IPS-15b (cell line): ENCODE measurements around the gene FBXW11.

Experiments used
- H3K27me3 ChIP-seq: one replicate; pipeline ENCODE4 v1.6.1; 2013; ENCODE audit warnings: low read length; ENCODE audit not compliant: control insufficient read depth, insufficient read depth
- H3K36me3 ChIP-seq: one replicate; pipeline ENCODE4 v1.6.1; 2013; ENCODE audit warnings: low read length; ENCODE audit not compliant: control insufficient read depth, insufficient read depth
- H3K4me1 ChIP-seq: one replicate; pipeline ENCODE4 v1.6.1; 2013; ENCODE audit warnings: mild to moderate bottlenecking, low read length; ENCODE audit not compliant: control insufficient read depth, insufficient read depth
- H3K4me3 ChIP-seq: one replicate; pipeline ENCODE4 v1.5.1; 2013; ENCODE audit warnings: low read depth, low read length
- H3K9ac ChIP-seq: one replicate; pipeline ENCODE4 v1.6.1; 2013; ENCODE audit warnings: low read depth, mild to moderate bottlenecking, low read length
- H3K9me3 ChIP-seq: one replicate; pipeline ENCODE4 v1.6.1; 2013; ENCODE audit warnings: mild to moderate bottlenecking, low read length; ENCODE audit not compliant: control insufficient read depth, insufficient read depth

Gene FBXW11

DNA sequence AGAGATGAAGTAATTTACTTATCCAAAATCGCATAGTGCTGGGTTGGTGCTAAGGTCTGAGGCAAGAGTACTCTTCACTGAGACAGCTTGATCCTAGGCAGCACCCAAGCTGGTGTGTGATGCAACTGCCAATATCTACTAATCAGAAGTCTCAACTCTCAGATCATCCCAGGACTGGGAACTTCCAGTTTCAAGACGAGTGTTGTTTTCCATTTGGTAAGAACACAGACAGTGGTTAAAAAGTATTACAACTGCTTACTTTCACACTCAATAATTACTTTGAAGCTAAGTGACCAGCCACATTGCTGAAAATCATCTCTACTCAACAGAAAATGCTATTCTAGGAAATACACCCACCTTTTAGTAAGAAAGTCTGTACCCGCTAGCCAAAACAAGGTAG, 45.3 kb downstream of the FBXW11 start:
- Histone ChIP-seq H3K9me3 (no peaks in the 10 kb centered on the region), H3K4me1 (peaks cover 30% of the 10 kb centered on the region), H3K9ac (no peak overlapping the region), H3K36me3 (no peaks in the 10 kb centered on the region), H3K27me3 (no peaks in the 10 kb centered on the region), H3K4me3 (no peak overlapping the region)

DNA sequence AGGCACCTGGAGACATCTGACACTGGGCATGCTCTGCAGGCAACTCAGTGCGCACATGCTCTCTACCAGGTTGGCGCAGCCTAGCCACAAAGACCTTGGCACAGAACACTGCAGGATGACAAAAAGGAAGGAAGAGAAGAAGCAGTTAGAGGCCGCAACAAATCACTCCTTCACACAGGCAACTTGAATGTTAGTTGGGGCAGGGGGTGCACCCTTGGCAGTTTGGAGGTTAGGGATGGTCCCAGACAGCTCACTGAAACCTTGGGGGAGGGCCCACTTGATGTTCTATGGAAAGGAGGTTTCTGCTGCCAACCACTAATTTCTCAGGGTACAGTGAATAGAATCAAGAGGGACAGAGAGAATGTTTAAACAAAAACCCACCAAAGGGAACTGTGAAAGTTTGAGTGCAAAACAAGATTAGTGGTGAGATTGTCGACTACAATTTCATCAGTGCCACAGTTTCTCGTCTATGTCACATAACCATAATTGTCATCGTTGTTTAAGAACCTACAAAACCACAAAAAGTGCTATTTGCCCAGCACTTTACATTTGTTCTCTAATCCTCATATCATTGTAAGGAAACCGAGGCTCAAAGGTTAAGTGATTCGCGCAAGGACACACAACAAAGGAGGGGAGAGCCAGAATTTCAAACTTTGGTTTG, 48.7 kb downstream of the FBXW11 start:
- Histone ChIP-seq H3K4me3 (no peak overlapping the region), H3K36me3 (no peaks in the 10 kb centered on the region), H3K27me3 (no peaks in the 10 kb centered on the region), H3K9ac (peak overlapping the region; percentile 37), H3K9me3 (no peaks in the 10 kb centered on the region), H3K4me1 (peaks cover 49% of the 10 kb centered on the region)

DNA sequence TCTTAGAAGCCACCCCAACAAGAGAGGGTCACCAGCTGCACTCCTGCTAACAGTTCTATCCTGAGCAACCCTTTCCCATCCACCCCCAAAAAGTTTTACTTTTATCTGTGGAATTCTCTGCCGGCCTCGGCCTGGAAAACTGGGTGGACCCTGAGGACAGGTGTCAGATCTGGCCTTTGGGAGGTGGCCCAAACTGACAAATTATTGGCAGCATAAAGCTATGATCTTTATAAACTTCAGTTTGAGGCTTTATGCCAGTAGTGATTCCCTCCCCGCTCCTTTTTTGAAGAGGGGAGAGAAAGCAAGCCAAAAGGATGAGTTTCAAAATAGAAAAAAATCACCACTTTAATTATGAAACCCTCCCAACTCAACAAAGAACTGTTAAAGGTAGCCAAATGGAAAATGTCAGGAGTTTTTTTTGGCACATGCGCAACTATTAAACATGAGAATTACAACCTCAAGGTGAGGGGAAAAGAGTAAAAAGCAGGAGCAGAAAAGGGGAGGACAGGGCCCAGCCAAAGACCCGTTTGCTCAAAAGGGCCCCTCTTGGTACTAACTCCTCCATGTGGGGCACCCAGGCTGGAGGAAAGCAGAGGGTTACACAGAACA, 49.4 kb downstream of the FBXW11 start:
- Histone ChIP-seq H3K4me1 (peaks cover 46% of the 10 kb centered on the region), H3K9me3 (no peaks in the 10 kb centered on the region), H3K4me3 (no peak overlapping the region), H3K27me3 (no peaks in the 10 kb centered on the region), H3K36me3 (no peaks in the 10 kb centered on the region), H3K9ac (peak overlapping the region; percentile 26)

DNA sequence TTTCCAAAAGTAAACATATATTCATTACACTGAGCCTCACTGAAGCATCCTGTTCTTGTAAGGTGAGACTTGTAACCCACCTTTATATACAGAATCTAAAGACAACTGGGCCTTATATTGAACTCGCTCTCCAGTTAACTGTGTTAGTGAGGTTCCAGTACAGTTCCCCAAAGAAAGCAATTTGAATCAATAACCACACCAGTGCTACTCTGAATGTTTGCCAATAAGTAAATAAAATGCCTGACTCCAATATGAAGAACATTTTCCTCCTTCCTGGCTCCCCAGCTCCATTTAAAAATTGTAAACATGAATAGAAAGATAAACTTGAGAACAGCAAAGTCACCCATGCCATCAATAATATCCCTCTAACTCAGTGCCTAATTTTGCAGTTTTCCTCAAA, 50.1 kb downstream of the FBXW11 start:
- Histone ChIP-seq H3K27me3 (no peaks in the 10 kb centered on the region), H3K9me3 (no peaks in the 10 kb centered on the region), H3K4me3 (no peak overlapping the region), H3K36me3 (no peaks in the 10 kb centered on the region), H3K4me1 (peaks cover 46% of the 10 kb centered on the region), H3K9ac (no peak overlapping the region)

DNA sequence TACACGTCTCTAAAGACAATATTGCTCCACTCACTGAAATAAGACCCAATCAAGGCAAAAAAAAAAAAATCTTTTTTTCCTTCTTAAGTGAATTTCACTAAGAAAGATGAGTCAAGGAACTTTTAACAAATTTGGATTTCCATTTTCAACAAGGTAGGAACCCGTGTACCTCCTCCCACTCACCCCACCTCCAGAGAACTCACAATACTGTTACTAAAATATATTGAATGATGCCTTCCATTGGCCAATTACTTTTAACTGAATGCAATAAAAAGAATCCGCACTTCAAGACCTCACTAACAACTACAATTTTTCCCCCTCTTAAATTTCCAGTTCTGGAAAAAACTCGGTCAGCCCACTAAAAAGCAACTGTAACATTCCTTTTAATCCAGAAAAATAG, 50.7 kb downstream of the FBXW11 start:
- Histone ChIP-seq H3K9ac (no peak overlapping the region), H3K9me3 (no peaks in the 10 kb centered on the region), H3K36me3 (no peaks in the 10 kb centered on the region), H3K27me3 (no peaks in the 10 kb centered on the region), H3K4me1 (peaks cover 46% of the 10 kb centered on the region), H3K4me3 (no peak overlapping the region)

DNA sequence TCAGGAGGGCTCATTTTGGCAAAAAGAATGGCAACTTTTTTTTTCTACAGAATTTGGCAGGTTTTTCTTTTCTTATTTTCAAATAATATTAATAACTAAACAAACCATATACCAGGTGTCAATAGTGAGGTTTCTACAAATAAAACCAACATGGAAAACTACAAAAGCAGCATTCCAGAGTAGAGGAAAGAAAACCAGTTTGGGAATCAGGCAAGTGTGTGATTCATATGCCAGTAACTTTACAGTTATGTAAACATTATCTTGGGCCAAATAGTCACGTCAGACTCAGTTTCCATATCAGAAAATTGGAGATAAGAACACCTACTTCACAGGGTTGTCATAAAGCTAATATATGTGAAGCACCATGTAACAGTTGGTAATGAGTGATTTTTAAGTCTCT, 51.7 kb downstream of the FBXW11 start:
- Histone ChIP-seq H3K27me3 (no peaks in the 10 kb centered on the region), H3K9me3 (no peaks in the 10 kb centered on the region), H3K4me3 (no peak overlapping the region), H3K4me1 (peaks cover 46% of the 10 kb centered on the region), H3K9ac (no peak overlapping the region), H3K36me3 (no peaks in the 10 kb centered on the region)

DNA sequence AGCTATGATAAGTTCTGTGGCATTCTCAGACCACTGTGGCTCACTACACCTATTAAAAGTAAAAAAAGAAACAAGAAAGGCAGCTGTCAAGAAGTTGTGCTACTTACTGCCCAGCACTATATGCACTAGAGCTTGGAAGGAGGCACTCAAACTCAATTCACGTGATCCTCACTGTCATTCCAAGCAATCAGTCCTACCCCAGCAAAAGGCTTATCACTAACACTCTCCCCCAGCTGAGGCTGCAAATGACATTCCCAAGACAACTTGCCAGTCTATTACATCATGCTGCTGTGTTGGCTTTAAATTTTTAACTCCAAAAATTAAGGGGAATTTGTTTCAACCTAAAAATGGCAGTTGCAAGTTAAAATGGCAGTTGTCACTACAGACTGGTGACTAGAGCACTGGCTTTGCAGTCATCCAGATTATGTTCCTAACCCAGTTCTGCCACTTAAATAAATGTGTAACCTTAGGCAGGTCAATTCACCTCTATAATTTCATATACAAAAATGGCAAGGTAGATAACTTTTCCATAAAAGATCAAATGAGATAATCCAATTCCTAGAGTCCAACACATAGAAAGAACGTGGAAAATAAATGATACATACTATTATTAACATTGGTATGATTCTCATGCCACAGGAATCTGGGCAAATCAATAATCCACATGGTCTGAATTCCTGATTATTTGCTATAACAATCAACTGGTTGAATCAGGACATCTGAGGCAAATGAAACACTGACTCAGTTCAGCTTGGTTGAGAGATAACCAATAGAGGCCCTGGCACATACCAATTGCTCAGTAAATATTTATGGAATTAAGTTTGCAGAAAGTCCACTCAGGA, 52.4 kb downstream of the FBXW11 start:
- H3K27me3 ChIP-seq: no peaks in the 10 kb centered on the region
- H3K9me3 ChIP-seq: no peaks in the 10 kb centered on the region
- no peak overlapping the region for H3K9ac ChIP-seq
- peaks cover 46% of the 10 kb centered on the region for H3K4me1 ChIP-seq
- no peaks in the 10 kb centered on the region for H3K36me3 ChIP-seq
- no peak overlapping the region for H3K4me3 ChIP-seq

DNA sequence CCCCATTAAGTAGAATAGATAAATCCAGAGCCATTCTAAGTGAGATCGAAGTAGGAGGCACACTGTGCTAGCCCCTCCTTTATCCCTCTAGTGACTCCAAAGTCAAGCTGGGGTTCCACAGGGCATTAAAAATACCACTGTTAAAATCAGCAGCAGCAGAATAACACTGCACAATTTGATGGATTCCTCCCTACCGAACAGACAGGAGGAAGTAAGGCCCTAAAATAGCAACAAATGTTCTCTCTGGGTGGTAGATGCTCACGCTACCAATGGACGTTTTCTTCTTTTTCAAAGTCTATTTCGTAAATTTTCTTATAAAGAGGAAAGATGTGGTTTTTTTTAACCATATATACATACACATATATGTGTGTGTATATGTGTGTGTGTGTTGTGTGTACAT, 54.4 kb downstream of the FBXW11 start:
- H3K36me3 ChIP-seq: no peaks in the 10 kb centered on the region
- peaks cover 32% of the 10 kb centered on the region for H3K4me1 ChIP-seq
- H3K9me3 ChIP-seq: no peaks in the 10 kb centered on the region
- no peaks in the 10 kb centered on the region for H3K27me3 ChIP-seq
- no peak overlapping the region for H3K4me3 ChIP-seq
- no peak overlapping the region for H3K9ac ChIP-seq

DNA sequence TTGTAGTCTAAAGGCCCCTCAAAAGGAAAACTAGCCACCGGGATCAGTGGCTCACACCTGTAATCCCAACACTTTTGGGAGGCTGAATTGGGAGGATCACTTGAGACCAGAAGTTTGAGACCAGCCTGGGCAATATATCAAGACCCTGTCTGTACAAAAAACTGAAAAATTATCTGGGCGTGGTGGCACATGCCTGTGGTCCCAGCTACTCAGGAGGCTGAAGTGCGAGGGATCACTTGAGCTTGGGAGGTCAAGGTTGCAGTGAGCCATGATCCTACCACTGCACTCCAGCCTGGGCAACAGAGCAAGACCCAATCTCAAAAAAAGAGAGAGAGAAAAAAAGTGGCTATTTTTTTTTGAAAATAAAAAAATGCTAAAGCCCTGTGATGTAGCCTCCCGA, 55.2 kb downstream of the FBXW11 start:
- no peaks in the 10 kb centered on the region for H3K27me3 ChIP-seq
- no peaks in the 10 kb centered on the region for H3K36me3 ChIP-seq
- no peak overlapping the region for H3K4me3 ChIP-seq
- peaks cover 25% of the 10 kb centered on the region for H3K4me1 ChIP-seq
- no peaks in the 10 kb centered on the region for H3K9me3 ChIP-seq
- no peak overlapping the region for H3K9ac ChIP-seq

DNA sequence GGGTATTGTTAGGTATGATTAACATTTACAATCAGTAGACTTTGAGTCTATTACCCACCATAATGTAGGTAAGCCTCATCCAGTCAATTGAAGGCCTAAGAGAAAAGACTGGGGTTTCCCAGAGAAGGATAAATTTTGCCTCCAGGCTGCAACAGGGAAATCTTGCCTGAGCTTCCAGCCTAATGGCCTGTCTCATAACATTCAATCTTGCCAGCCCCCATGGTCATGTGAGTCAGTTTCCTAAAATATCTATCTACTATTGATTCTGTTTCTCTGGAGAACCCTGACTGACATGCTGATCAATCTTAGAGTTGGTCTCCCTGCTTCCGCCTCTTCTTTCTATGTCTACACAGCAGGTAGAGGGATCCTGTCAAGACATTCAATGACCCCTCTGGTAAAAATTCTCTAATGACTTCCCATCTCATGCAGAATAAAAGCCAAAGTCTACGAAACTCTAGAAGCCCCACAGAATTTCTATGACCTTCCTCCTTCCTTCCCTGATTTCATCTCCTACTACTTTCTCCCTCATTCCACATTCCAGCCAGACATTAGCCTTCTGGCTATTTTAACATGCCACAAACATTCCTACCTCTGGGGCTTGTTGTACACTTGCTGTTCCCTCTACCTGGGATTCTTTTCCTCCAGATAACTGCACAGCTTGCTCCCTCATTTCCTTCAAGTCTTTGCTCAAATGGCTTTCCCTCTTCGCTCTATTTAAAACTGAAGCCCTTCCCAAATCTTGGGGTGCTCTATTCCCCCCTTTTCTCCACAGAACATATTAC, 60.2 kb downstream of the FBXW11 start:
- no peak overlapping the region for H3K4me3 ChIP-seq
- H3K36me3 ChIP-seq: no peaks in the 10 kb centered on the region
- no peaks in the 10 kb centered on the region for H3K9me3 ChIP-seq
- H3K27me3 ChIP-seq: no peaks in the 10 kb centered on the region
- no peaks in the 10 kb centered on the region for H3K4me1 ChIP-seq
- H3K9ac ChIP-seq: no peak overlapping the region

DNA sequence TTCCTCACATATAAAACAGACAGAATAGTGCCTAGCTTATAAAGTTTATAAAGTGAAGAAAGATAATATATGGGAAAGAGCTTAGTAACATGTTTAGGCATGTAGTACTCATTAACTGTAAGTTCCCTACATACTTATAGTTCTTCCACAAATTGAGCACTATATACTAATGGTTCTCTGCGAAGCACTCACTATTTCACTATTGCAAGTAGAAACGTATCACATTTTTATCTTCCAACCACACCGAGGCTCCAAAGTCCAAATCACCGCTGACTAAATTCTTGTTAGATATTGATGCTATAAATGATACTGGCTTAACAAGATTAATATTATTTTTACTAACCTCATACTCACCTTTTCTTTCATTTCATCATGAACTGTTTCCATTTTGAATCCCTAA, 61.0 kb downstream of the FBXW11 start:
- Histone ChIP-seq H3K9ac (no peak overlapping the region), H3K27me3 (no peaks in the 10 kb centered on the region), H3K4me1 (no peaks in the 10 kb centered on the region), H3K36me3 (no peaks in the 10 kb centered on the region), H3K9me3 (no peaks in the 10 kb centered on the region), H3K4me3 (no peak overlapping the region)
